Glutamatergic neuron (in vitro differentiated cells): ENCODE data around the gene ZBTB46. TPM values are rescaled to one million over a fixed set of nuclear protein-coding genes. Genes with fewer than 3 reads are reported as not detected.
"Not testable (repeated sequence)": the region's sequence is repeated elsewhere in the genome, so short reads cannot be mapped to it uniquely, and the experiment has no call there.

Experiments used
- DNase-seq: peaks from one replicate; pipeline ENCODE4 v3.0.0; 2022
- H3K27ac Mint-ChIP-seq: one replicate; pipeline ENCODE4 v1.8.0; 2020; ENCODE audit warnings: mild to moderate bottlenecking, mixed read lengths, inconsistent platforms; ENCODE audit not compliant: unreplicated experiment
- H3K27me3 Mint-ChIP-seq: one replicate; pipeline ENCODE4 v1.8.0; 2020; ENCODE audit warnings: mild to moderate bottlenecking, moderate library complexity, mixed read lengths, inconsistent platforms; ENCODE audit not compliant: unreplicated experiment
- H3K36me3 Mint-ChIP-seq: one replicate; pipeline ENCODE4 v1.8.0; 2020; ENCODE audit warnings: mild to moderate bottlenecking, mixed read lengths, inconsistent platforms; ENCODE audit not compliant: unreplicated experiment
- H3K4me1 Mint-ChIP-seq: one replicate; pipeline ENCODE4 v1.8.0; 2020; ENCODE audit warnings: mild to moderate bottlenecking, low read depth, mixed read lengths, inconsistent platforms; ENCODE audit not compliant: unreplicated experiment
- H3K4me3 Mint-ChIP-seq: one replicate; pipeline ENCODE4 v1.8.0; 2020; ENCODE audit warnings: mild to moderate bottlenecking, mixed read lengths, inconsistent platforms; ENCODE audit not compliant: unreplicated experiment
- H3K9me3 Mint-ChIP-seq: one replicate; pipeline ENCODE4 v1.8.0; 2020; ENCODE audit warnings: mild to moderate bottlenecking, moderate library complexity, mixed read lengths, inconsistent platforms; ENCODE audit not compliant: unreplicated experiment
- CTCF ChIP-seq: fragments of 200-600 bp; sonication (generic); IDR thresholded peaks from one replicate; pipeline ENCODE4 v1.5.0; 2021; ENCODE audit not compliant: partially characterized antibody, unreplicated experiment
- total RNA-seq: library from RNA; stranded (reverse); fragmentation: NEBNext Ultra II Directional; extraction: Animal tissue kit (Norgen Biotek cat#: 25700); gene quantifications from one replicate; pipeline ENCODE4 v1.2.1, GENCODE V29; 2021; ENCODE audit not compliant: unreplicated experiment

The ZBTB46 gene
- total RNA-seq, 1 donor from 2014 or later, result 94.4 TPM

- no peak for TF ChIP-seq CTCF
- peaks cover 13% of the 10 kb centered on the region for H3K4me1 Mint-ChIP-seq
- H3K27me3 Mint-ChIP-seq, result no peaks in the 10 kb centered on the region
- DNase-seq, result no peak
- no peak overlapping the region for H3K27ac Mint-ChIP-seq
- H3K9me3 Mint-ChIP-seq, result peaks cover 7% of the 10 kb centered on the region
- H3K36me3 Mint-ChIP-seq, result peaks cover 2% of the 10 kb centered on the region
- no peak overlapping the region for H3K4me3 Mint-ChIP-seq
These were observed 25.0 kb upstream of the ZBTB46 start for GRCh38 chr20:63856098-63856511.

GRCh38 chr20:63855363-63856097 lies 24.5 kb upstream of the ZBTB46 start:
- no peak for TF ChIP-seq CTCF
- H3K9me3 Mint-ChIP-seq, result peaks cover 7% of the 10 kb centered on the region
- H3K27me3 Mint-ChIP-seq, result no peaks in the 10 kb centered on the region
- H3K4me1 Mint-ChIP-seq, result peaks cover 13% of the 10 kb centered on the region
- H3K4me3 Mint-ChIP-seq, result no peak overlapping the region
- no peak overlapping the region for H3K27ac Mint-ChIP-seq
- DNase-seq, result no peak
- H3K36me3 Mint-ChIP-seq, result peaks cover 5% of the 10 kb centered on the region

- no peak overlapping the region for H3K4me3 Mint-ChIP-seq
- TF ChIP-seq CTCF, result no peak
- H3K27ac Mint-ChIP-seq, result no peak overlapping the region
- peak; percentile 68 for DNase-seq
- peaks cover 13% of the 10 kb centered on the region for H3K4me1 Mint-ChIP-seq
- H3K9me3 Mint-ChIP-seq, result peaks cover 5% of the 10 kb centered on the region
- H3K27me3 Mint-ChIP-seq, result no peaks in the 10 kb centered on the region
- peaks cover 5% of the 10 kb centered on the region for H3K36me3 Mint-ChIP-seq
These were observed 23.8 kb upstream of the ZBTB46 start for GRCh38 chr20:63854766-63855362.

- no peak for TF ChIP-seq CTCF
- H3K36me3 Mint-ChIP-seq, result peaks cover 5% of the 10 kb centered on the region
- H3K27ac Mint-ChIP-seq, result no peak overlapping the region
- peaks cover 5% of the 10 kb centered on the region for H3K9me3 Mint-ChIP-seq
- no peak for DNase-seq
- peaks cover 13% of the 10 kb centered on the region for H3K4me1 Mint-ChIP-seq
- no peaks in the 10 kb centered on the region for H3K27me3 Mint-ChIP-seq
- no peak overlapping the region for H3K4me3 Mint-ChIP-seq
These were observed 23.2 kb upstream of the ZBTB46 start for GRCh38 chr20:63854069-63854765.

GRCh38 chr20:63853733-63854068 lies 22.6 kb upstream of the ZBTB46 start:
- H3K4me1 Mint-ChIP-seq, DNase-seq, H3K27me3 Mint-ChIP-seq, H3K36me3 Mint-ChIP-seq, H3K4me3 Mint-ChIP-seq, H3K9me3 Mint-ChIP-seq, H3K27ac Mint-ChIP-seq: not testable (repeated sequence)

DNA sequence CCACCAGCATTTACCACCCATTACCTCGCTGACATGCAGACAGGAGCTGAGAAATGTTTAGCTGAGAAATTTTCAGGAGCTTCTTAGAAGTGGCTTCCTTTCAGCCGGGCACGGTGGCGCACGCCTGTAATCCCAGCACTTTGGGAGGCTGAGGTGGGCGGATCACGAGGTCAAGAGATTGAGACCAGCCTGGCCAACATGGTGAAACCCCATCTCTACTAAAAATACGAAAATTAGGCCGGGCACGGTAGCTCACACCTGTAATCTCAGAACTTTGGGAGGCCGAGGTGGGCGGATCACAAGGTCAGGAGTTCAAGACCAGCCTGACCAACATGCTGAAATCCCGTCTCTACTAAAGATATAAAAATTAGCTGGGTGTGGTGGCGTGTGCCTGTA lies 20.5 kb upstream of the ZBTB46 start:
- H3K9me3 Mint-ChIP-seq, DNase-seq, H3K36me3 Mint-ChIP-seq, H3K4me1 Mint-ChIP-seq, H3K27ac Mint-ChIP-seq, H3K27me3 Mint-ChIP-seq, H3K4me3 Mint-ChIP-seq: not testable (repeated sequence)
